Measurements from ENCODE around the gene MDFIC2. TPM values are rescaled to one million over a fixed set of nuclear protein-coding genes. Genes with fewer than 3 reads are reported as not detected.

The MDFIC2 gene
- polyA plus RNA-seq, 1 of the 3 experiments (the other 2 are of a cell fraction): not detected

GRCh38 chr3:70245746-70246525 lies 66.5 kb downstream of the MDFIC2 start:
- no peaks in the 10 kb centered on the region; a peak in 1 of 4 replicates for H3K4me1 ChIP-seq (ENCODE audit: control insufficient read depth in 1 of 2, insufficient read depth in 2 of 2, low read depth in 1 of 2, low read length in 1 of 2)
- no peaks in the 10 kb centered on the region for H3K27me3 ChIP-seq (ENCODE audit: insufficient read depth)
- TF ChIP-seq ELF1 (IDR thresholded peaks at IDR 0.05) (no peak), GATA2 (CRISPR knock-in tag; IDR thresholded peaks at IDR 0.05) (no peak), TCF12 (IDR thresholded peaks at IDR 0.05) (no peak), PBX3 (IDR thresholded peaks at IDR 0.05) (no peak)
- no peaks in the 10 kb centered on the region for H3K9me2 ChIP-seq
- no peaks in the 10 kb centered on the region for H4K20me1 ChIP-seq (ENCODE audit: insufficient read depth)
- no peak overlapping the region for H3K4me3 ChIP-seq (ENCODE audit: low read depth in 2 of 2, low read length in 1 of 2)
- no peak overlapping the region for H2AFZ ChIP-seq (ENCODE audit: low read depth)
- 71% methylated on average over 4 of the region's 4 CpGs for WGBS (ENCODE audit: low lambda C conversion rate)
- ChIA-PET CTCF (interaction anchor here (0.8 kb wide), 1 partner anchor 138 kb away, joined by 3 read pairs; no protein-coding TSS in a partner anchor), POLR2A (no interaction called here)
- no peak overlapping the region for H3K4me2 ChIP-seq
- no peak overlapping the region for H3K9ac ChIP-seq
- no peak for DNase-seq
- no peaks in the 10 kb centered on the region for H3F3A ChIP-seq (replicated peaks; ENCODE audit: insufficient read depth)
- no peaks in the 10 kb centered on the region for H3K9me3 ChIP-seq
- H3K36me3 ChIP-seq (replicated peaks in 1 of 2; ENCODE audit: control insufficient read depth in 1 of 2, insufficient read depth in 2 of 2, low read length in 1 of 2): no peaks in the 10 kb centered on the region
- no peak overlapping the region for H3K27ac ChIP-seq (ENCODE audit: low read depth in 2 of 2, low read length in 1 of 2)
- no peaks in the 10 kb centered on the region for H3K79me2 ChIP-seq (ENCODE audit: insufficient read depth)

- H3K4me3 ChIP-seq (ENCODE audit: low read depth in 2 of 2, low read length in 1 of 2): no peak overlapping the region
- CTCF ChIA-PET: no interaction called here
- 39% methylated on average over 2 of the region's 2 CpGs for WGBS (ENCODE audit: low lambda C conversion rate)
Observed at GRCh38 chr3:70244422-70244821, 68.0 kb downstream of the MDFIC2 start.

GRCh38 chr3:70242297-70242882 lies 70.0 kb downstream of the MDFIC2 start:
- no peaks in the 10 kb centered on the region for H3K79me2 ChIP-seq (ENCODE audit: insufficient read depth)
- no peak for DNase-seq
- no peaks in the 10 kb centered on the region for H3K9me3 ChIP-seq
- 16% methylated on average over 2 of the region's 2 CpGs for WGBS (ENCODE audit: low lambda C conversion rate)
- H3K27ac ChIP-seq (ENCODE audit: low read depth in 2 of 2, low read length in 1 of 2): peak overlapping the region in 1 of 2 experiments; percentile 11; a peak in 1 of 4 replicates
- H3F3A ChIP-seq (replicated peaks; ENCODE audit: insufficient read depth): no peaks in the 10 kb centered on the region
- H3K9me2 ChIP-seq: no peaks in the 10 kb centered on the region
- ChIA-PET CTCF (no interaction called here), POLR2A (no interaction called here)
- no peak overlapping the region for H2AFZ ChIP-seq (ENCODE audit: low read depth)
- H3K4me1 ChIP-seq (ENCODE audit: control insufficient read depth in 1 of 2, insufficient read depth in 2 of 2, low read depth in 1 of 2, low read length in 1 of 2): no peaks in the 10 kb centered on the region; a peak in 1 of 4 replicates
- H3K27me3 ChIP-seq (ENCODE audit: insufficient read depth): no peaks in the 10 kb centered on the region
- no peak overlapping the region for H3K4me3 ChIP-seq (ENCODE audit: low read depth in 2 of 2, low read length in 1 of 2)
- H3K4me2 ChIP-seq: no peak overlapping the region
- no peak overlapping the region for H3K9ac ChIP-seq
- H3K36me3 ChIP-seq (replicated peaks in 1 of 2; ENCODE audit: control insufficient read depth in 1 of 2, insufficient read depth in 2 of 2, low read length in 1 of 2): no peaks in the 10 kb centered on the region
- no peaks in the 10 kb centered on the region for H4K20me1 ChIP-seq (ENCODE audit: insufficient read depth)
- TF ChIP-seq REST (IDR thresholded peaks at IDR 0.05; ENCODE audit: low read depth, low read length) (no peak), IRF3 (IDR thresholded peaks at IDR 0.05; ENCODE audit: low read depth, low read length) (no peak), SMC3 (IDR thresholded peaks at IDR 0.05; ENCODE audit: low read depth, low read length) (no peak), NRF1 (IDR thresholded peaks at IDR 0.05; ENCODE audit: low read depth, low read length) (no peak), USF2 (IDR thresholded peaks at IDR 0.05; ENCODE audit: borderline replicate concordance, low read depth, low read length) (no peak), RAD21 (IDR thresholded peaks at IDR 0.05; ENCODE audit: low read length) (no peak)

More at GRCh38 chr3:70244422-70244821, 68.0 kb downstream of the MDFIC2 start:
- no peaks in the 10 kb centered on the region for H3K9me3 ChIP-seq
- no peaks in the 10 kb centered on the region; a peak in 1 of 4 replicates for H3K4me1 ChIP-seq (ENCODE audit: control insufficient read depth in 1 of 2, insufficient read depth in 2 of 2, low read depth in 1 of 2, low read length in 1 of 2)
- no peak overlapping the region for H2AFZ ChIP-seq (ENCODE audit: low read depth)
- H4K20me1 ChIP-seq (ENCODE audit: insufficient read depth): no peaks in the 10 kb centered on the region
- no peak overlapping the region for H3K4me2 ChIP-seq
- no peaks in the 10 kb centered on the region for H3K36me3 ChIP-seq (replicated peaks in 1 of 2; ENCODE audit: control insufficient read depth in 1 of 2, insufficient read depth in 2 of 2, low read length in 1 of 2)
- H3F3A ChIP-seq (replicated peaks; ENCODE audit: insufficient read depth): no peaks in the 10 kb centered on the region
- H3K9ac ChIP-seq: no peak overlapping the region
- no peaks in the 10 kb centered on the region for H3K27me3 ChIP-seq (ENCODE audit: insufficient read depth)
- no peak for DNase-seq
- no peak overlapping the region for H3K27ac ChIP-seq (ENCODE audit: low read depth in 2 of 2, low read length in 1 of 2)
- H3K9me2 ChIP-seq: no peaks in the 10 kb centered on the region
- TF ChIP-seq SMC3 (IDR thresholded peaks at IDR 0.05; ENCODE audit: low read depth, low read length) (no peak), EP300 (IDR thresholded peaks at IDR 0.05; ENCODE audit: borderline replicate concordance in 1 of 2, low read depth in 1 of 2, low read length in 1 of 2) (0 out of 4 replicates have a peak, but pooled peaks of 1 of the 2 experiments have one; percentile 23)
- no peaks in the 10 kb centered on the region for H3K79me2 ChIP-seq (ENCODE audit: insufficient read depth)
- POLR2A ChIA-PET: no interaction called here

Measured in SK-N-SH (cell line).